AG20443 (cell line): ENCODE measurements around the gene PSMB4.

ENCODE experiments used
- DNase-seq: peaks from one replicate; pipeline ENCODE4 v3.0.0; 2012; ENCODE audit warnings: low spot score, mixed read lengths

Gene PSMB4

DNA sequence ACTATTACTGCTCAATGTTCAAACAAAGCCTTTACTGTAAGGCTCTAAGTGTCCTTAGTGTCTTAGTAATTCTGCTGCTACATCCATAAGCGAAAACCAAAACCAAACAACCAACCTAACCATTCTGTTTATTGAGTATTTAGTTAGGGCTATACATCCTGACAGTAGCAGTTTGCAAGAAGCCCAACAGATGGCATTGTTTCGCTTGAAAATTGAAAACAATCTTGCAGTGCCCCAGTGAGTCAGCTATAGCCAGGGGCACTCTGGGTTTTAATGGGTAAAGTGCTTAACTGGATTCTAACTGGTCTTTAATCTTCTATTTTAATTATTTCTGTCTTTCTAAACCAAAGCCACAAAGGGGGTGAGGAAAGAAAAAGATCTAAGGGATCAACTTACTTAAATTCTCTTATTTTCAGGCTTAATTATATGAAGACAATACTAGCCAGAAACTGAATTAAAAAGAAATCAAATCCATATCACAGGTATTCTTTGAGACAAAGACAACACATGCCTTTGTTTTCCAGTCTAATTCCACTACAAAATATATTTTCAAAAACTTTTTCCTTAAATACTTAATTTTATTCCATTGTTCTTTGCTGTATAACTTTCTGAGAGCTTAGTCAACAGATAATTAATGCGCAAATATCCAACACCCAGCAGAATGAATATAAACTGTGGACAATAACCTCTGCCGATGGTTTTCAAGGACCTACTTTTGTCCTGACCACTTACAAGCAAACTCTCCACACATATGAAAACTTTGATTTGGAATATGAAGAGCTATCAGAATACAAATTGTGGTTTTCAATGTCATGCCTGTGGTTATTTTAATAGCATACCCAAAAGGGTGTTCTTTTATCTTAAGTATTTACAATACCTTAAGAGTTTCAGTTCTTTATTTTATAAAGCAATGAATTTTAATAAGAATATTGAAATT lies 44.7 kb downstream of the PSMB4 start:
- DNase-seq, result peak; percentile 90

DNA sequence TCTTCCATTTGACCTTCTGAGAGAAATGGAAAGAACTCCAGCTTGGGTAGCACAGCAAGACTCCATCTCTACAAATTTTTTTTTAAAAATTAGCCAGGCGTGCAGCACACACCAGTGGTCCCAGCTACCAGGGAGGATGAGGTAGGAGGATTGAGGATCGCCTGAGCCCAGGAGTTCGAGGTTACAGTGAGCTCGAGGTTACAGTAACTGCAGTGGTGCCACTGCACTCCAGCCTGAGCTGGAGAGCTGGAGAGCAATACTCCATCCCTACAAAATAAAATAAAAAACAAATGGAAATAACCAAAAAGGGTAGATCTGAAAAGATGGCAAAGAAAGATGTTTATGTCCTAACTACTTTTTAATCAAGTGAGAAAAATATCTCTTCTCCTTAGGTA lies 45.4 kb downstream of the PSMB4 start:
- DNase-seq, result no peak

- DNase-seq, result no peak
Observed at GRCh38 chr1:151447696-151448095, 48.3 kb downstream of the PSMB4 start.
